HFFc6 (cell line): ENCODE results near the gene RBM39. TPM values are rescaled to one million over a fixed set of nuclear protein-coding genes. Genes with fewer than 3 reads are reported as not detected.

ENCODE experiments used
- DNase-seq: peaks from one replicate; pipeline ENCODE4 v3.0.0-alpha.2; 2018
- H3K27ac Mint-ChIP-seq: 2 replicates; pipeline ENCODE4 v1.8.0; 2020; ENCODE audit warnings: mild to moderate bottlenecking, mixed read lengths
- H3K27me3 Mint-ChIP-seq: 2 replicates; pipeline ENCODE4 v1.8.0; 2021; ENCODE audit warnings: mild to moderate bottlenecking, moderate library complexity, mixed read lengths; ENCODE audit not compliant: insufficient read depth
- H3K36me3 Mint-ChIP-seq: 2 replicates; pipeline ENCODE4 v1.8.0; 2021; ENCODE audit warnings: low read depth, mixed read lengths
- H3K4me1 Mint-ChIP-seq: 2 replicates; pipeline ENCODE4 v1.8.0; 2020; ENCODE audit warnings: low read depth, mixed read lengths
- H3K4me3 Mint-ChIP-seq: 2 replicates; pipeline ENCODE4 v1.8.0; 2020; ENCODE audit warnings: mild to moderate bottlenecking, moderate library complexity, mixed read lengths
- H3K9me3 Mint-ChIP-seq: 2 replicates; pipeline ENCODE4 v1.8.0; 2020; ENCODE audit warnings: mild to moderate bottlenecking, mixed read lengths
- total RNA-seq, 6 experiments: library from RNA; stranded (reverse); fragmentation: NEBNext Ultra II Directional; extraction: Animal tissue kit (Norgen Biotek cat#: 25700); gene quantifications; 2 replicates in 1 of 6; 3 replicates in 5 of 6; pipeline ENCODE4 v1.2.3, GENCODE V29; 2021
- TF ChIP-seq, protein P1 (sequence below): fragments of 200-600 bp; sonication (generic); IDR thresholded peaks from 2 replicates; pipeline ENCODE4 v1.5.0; 2021; ENCODE audit warnings: antibody characterized with exemption, mild to moderate bottlenecking

Gene RBM39
- total RNA-seq, 6 experiments from 2014 or later: 162 to 198 (median 185) TPM

DNA sequence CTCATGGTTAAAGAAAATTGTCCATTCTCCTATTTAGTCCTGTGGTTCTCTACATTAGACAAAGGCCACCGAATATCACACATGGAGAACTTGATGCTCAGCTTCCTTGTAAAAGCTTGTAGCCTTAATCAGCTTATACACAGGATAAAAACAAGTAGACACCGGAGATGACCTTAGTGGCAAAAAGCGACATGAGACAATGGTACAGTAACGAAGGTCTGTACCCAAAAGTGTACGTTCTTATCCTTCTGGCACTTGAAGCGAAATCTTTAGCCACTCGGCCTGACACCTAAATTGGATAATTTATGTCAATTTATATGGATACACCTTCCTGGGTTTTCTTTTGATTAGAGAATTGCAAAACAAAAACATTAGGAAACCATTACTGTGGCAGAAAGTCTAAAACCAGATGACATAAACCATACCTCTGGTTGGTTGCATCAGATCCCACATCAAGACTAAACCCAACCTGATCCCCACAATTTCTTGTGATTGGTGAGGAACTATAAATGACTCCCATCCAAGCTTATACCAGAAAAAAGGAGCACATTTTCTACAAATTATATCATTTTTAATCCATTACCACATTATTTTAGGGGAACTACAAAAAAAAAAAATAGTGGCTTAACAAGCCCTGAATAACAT is 6.1 kb downstream of the RBM39 start:
- TF ChIP-seq, protein P1, sequence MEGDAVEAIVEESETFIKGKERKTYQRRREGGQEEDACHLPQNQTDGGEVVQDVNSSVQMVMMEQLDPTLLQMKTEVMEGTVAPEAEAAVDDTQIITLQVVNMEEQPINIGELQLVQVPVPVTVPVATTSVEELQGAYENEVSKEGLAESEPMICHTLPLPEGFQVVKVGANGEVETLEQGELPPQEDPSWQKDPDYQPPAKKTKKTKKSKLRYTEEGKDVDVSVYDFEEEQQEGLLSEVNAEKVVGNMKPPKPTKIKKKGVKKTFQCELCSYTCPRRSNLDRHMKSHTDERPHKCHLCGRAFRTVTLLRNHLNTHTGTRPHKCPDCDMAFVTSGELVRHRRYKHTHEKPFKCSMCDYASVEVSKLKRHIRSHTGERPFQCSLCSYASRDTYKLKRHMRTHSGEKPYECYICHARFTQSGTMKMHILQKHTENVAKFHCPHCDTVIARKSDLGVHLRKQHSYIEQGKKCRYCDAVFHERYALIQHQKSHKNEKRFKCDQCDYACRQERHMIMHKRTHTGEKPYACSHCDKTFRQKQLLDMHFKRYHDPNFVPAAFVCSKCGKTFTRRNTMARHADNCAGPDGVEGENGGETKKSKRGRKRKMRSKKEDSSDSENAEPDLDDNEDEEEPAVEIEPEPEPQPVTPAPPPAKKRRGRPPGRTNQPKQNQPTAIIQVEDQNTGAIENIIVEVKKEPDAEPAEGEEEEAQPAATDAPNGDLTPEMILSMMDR: no peak
- Mint-ChIP-seq H3K9me3 (peaks cover 5% of the 10 kb centered on the region; the same call in 1 of the 2 replicates), H3K4me3 (peak overlapping the region; percentile 7; the same call in 1 of the 2 replicates), H3K27me3 (peaks cover 8% of the 10 kb centered on the region; the same call in 1 of the 2 replicates), H3K27ac (peak overlapping the region; percentile 26; the same call in 1 of the 2 replicates), H3K36me3 (peaks cover 66% of the 10 kb centered on the region), H3K4me1 (peaks cover 58% of the 10 kb centered on the region)
- DNase-seq: no peak

DNA sequence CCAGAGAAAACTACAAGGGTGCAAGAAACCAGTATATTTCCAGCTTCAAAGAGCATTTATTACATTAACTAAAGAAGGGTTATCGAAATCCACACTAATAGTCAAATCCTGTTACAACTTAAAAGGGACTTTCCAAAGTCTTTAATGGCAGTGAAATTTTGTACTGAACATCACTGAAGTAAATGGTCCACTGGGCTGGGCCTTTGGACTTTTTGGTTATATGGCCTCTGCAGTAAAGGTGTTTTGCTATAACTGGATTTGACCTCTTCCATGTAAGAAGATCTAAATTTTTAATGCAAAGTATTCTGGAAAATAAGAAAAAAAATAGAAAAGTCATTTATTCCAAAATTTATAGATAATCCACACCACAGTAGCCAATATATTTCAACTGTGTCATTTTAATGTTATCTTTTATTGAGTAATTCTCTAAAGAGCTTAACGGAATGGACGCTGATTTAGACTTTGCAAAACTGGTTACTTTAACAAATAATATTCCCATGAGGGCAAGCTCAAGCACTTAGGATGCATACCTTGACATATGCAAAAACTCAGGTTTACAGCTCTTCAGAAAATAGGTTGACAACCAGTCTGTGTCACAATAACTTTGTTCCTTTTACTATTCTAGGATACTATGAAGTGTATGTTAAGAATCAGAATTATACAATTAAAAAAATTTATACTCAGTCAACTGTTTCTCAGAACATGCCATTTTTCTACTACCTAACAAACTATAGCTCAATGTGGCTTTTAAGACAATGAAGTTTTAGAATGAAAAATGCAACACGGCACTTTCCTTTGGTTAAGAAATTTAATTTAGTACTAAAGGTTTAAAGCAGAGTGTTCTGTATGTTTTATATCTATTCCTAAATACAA is 7.0 kb downstream of the RBM39 start:
- peak overlapping the region; percentile 18 for H3K4me3 Mint-ChIP-seq
- H3K36me3 Mint-ChIP-seq: peaks cover 59% of the 10 kb centered on the region
- peaks cover 61% of the 10 kb centered on the region for H3K4me1 Mint-ChIP-seq
- H3K27ac Mint-ChIP-seq: peak overlapping the region; percentile 14
- TF ChIP-seq, protein P1: no peak
- H3K9me3 Mint-ChIP-seq: peaks cover 5% of the 10 kb centered on the region; the same call in 1 of the 2 replicates
- no peak for DNase-seq
- H3K27me3 Mint-ChIP-seq: peaks cover 8% of the 10 kb centered on the region; the same call in 1 of the 2 replicates

DNA sequence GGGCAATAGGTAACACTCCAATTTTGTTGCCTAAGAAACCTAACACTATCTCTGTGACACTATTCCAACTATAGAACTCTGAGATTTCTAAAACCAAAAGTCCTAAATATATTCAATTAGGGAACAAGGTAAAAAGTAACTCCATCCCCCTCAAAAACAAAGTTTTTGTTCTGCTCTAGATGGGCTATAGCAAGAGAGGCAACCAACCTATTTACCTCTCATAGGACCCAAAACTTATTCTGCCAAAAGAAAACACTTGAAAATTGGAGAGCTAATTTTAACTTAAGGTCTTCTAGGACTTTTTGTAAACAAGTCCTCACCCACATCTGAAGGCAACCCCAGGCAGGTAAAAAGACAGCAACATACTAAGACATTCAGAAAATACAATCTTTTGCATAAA is 7.7 kb downstream of the RBM39 start:
- TF ChIP-seq, protein P1: no peak
- Mint-ChIP-seq H3K4me1 (peaks cover 60% of the 10 kb centered on the region), H3K36me3 (peaks cover 59% of the 10 kb centered on the region), H3K4me3 (peak overlapping the region; percentile 18), H3K9me3 (peaks cover 5% of the 10 kb centered on the region; the same call in 1 of the 2 replicates), H3K27me3 (peaks cover 8% of the 10 kb centered on the region; the same call in 1 of the 2 replicates), H3K27ac (peak overlapping the region; percentile 14; the same call in 1 of the 2 replicates)
- no peak for DNase-seq

DNA sequence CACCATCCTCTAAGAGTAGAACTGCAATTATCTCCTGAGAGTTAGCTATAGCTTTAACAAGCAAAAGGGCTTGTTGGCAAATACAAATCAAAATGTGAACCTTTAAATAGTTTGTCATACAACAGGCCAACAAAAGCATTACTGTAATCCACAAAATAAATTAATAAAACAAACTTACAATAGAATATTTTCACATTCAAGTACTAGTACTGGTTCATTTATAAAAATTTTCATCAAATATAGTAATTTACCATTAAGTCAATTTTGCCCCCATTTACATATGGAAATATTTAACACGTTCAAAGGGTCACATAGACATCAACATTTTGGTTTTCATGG is 9.4 kb downstream of the RBM39 start:
- DNase-seq: no peak
- peaks cover 5% of the 10 kb centered on the region; the same call in 1 of the 2 replicates for H3K9me3 Mint-ChIP-seq
- no peak overlapping the region; the same call in 1 of the 2 replicates for H3K4me3 Mint-ChIP-seq
- TF ChIP-seq, protein P1: no peak
- peak overlapping the region; percentile 48 for H3K27ac Mint-ChIP-seq
- peaks cover 48% of the 10 kb centered on the region for H3K4me1 Mint-ChIP-seq
- peaks cover 8% of the 10 kb centered on the region for H3K27me3 Mint-ChIP-seq
- H3K36me3 Mint-ChIP-seq: peaks cover 45% of the 10 kb centered on the region

DNA sequence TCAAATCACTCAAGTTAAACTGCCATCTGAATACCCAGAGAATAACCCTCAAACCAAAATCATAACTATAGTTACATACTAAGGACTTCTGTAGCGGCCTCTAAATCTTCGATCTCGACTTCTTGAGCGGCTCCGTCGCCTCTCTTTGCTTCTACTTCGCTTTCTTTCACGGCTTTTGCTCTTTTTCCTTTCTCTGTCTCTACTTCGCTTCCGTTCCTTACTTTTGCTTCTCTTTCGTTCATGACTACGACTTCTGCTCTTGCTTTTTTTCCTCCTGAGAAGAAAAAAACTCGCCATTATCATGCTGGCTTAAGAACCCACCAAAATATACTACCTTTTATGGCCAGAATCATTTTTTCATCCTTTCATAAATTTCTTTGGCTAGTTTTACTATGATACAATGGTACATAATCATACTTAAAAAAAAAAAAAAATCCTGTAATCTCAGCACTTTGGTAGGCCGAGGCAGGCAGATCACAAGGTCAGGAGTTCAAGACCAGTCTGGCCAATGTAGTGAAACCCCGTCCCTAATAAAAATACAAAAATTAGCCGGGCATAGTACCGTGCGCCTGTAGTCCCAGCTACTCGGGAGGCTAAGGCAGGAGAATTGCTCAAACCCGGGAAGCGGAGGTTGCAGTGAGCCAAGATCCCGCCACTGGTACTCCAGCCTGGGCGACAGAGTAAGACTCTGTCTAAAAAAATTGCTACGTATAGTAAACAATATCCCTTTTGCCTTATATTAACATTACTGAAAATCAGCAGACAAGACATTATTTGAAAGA is 10.0 kb downstream of the RBM39 start:
- peaks cover 8% of the 10 kb centered on the region for H3K27me3 Mint-ChIP-seq
- peaks cover 48% of the 10 kb centered on the region for H3K4me1 Mint-ChIP-seq
- peaks cover 45% of the 10 kb centered on the region for H3K36me3 Mint-ChIP-seq
- peak overlapping the region; percentile 49; the same call in 1 of the 2 replicates for H3K27ac Mint-ChIP-seq
- TF ChIP-seq, protein P1: no peak
- peak overlapping the region; percentile 67; the same call in 1 of the 2 replicates for H3K4me3 Mint-ChIP-seq
- peaks cover 5% of the 10 kb centered on the region; the same call in 1 of the 2 replicates for H3K9me3 Mint-ChIP-seq
- no peak for DNase-seq
